GM12878 (cell line): ENCODE data around the gene EVC.
"Not testable (repeated sequence)": the region's sequence is repeated elsewhere in the genome, so short reads cannot be mapped to it uniquely, and the experiment has no call there.

Experiments used
- ATF3 ChIP-seq: IDR thresholded peaks from 2 replicates; pipeline ENCODE4 v1.6.1; 2011; ENCODE audit warnings: low read depth, mild to moderate bottlenecking, low read length, moderate library complexity, borderline replicate concordance; ENCODE audit errors: extremely low read depth
- BHLHE40 ChIP-seq, 2 experiments: fragments of 450-650 bp in 1 of 2; IDR thresholded peaks; 2 replicates each; pipeline ENCODE4 v1.6.1; 2011 to 2017; ENCODE audit warnings: low read depth in 2 of 2, borderline replicate concordance in 1 of 2, improper control_type of control experiment in 1 of 2, low read length in 1 of 2, mild to moderate bottlenecking in 1 of 2
- CHD1 ChIP-seq: IDR thresholded peaks from 2 replicates; pipeline ENCODE4 v1.6.1; 2012; ENCODE audit warnings: low read depth, low read length, improper control_type of control experiment
- CTCF ChIP-seq, 3 experiments: IDR thresholded peaks in 2 of 3; conservative IDR thresholded peaks in 1 of 3; 2 replicates each; pipeline ENCODE4 v1.5.1; 2011; ENCODE audit warnings: low read depth in 3 of 3, low read length in 3 of 3, mild to moderate bottlenecking in 3 of 3, control low read depth in 2 of 3, moderate library complexity in 2 of 3, inconsistent platforms in 1 of 3, mixed read lengths in 1 of 3; ENCODE audit not compliant: control insufficient read depth in 2 of 3, insufficient read depth in 1 of 3; ENCODE audit errors: extremely low read depth in 1 of 3
- HDAC6 ChIP-seq: fragments of 200-600 bp; sonication (generic); IDR thresholded peaks from one replicate; pipeline ENCODE4 v1.8.0; 2017; ENCODE audit warnings: antibody characterized with exemption; ENCODE audit not compliant: unreplicated experiment
- POLR2A ChIP-seq: IDR thresholded peaks from 2 replicates; pipeline ENCODE4 v1.6.1; 2011; ENCODE audit warnings: low read depth, mild to moderate bottlenecking, low read length

GRCh38 chr4:5812057-5812456 lies 101.1 kb downstream of the EVC start:
- TF ChIP-seq CTCF (IDR thresholded peaks at IDR 0.05 in 2 of 3, conservative IDR thresholded peaks at IDR 0.05 in 1 of 3; ENCODE audit: control insufficient read depth in 2 of 3, extremely low read depth in 1 of 3, insufficient read depth in 1 of 3, low read depth in 3 of 3, low read length in 3 of 3); HDAC6; POLR2A; BHLHE40 (IDR thresholded peaks at IDR 0.05; ENCODE audit: borderline replicate concordance in 1 of 2, low read depth in 2 of 2, low read length in 1 of 2); ATF3; CHD1: not testable (repeated sequence)
